GM12872 (cell line): ENCODE measurements around the gene CGB7.

ENCODE experiments used
- TF ChIP-seq, protein P1 (sequence below): IDR thresholded peaks from 3 replicates; pipeline ENCODE4 v1.5.1; 2011; ENCODE audit warnings: low read depth, mild to moderate bottlenecking, low read length, moderate library complexity; ENCODE audit not compliant: insufficient read depth

The CGB7 gene

GRCh38 chr19:49057636-49058234, at the start of gene CGB7:
CGB7 (minus strand) TSS chr19:49057749; CDS start chr19:49055375, 2,374 bp downstream.
- TF ChIP-seq, protein P1, sequence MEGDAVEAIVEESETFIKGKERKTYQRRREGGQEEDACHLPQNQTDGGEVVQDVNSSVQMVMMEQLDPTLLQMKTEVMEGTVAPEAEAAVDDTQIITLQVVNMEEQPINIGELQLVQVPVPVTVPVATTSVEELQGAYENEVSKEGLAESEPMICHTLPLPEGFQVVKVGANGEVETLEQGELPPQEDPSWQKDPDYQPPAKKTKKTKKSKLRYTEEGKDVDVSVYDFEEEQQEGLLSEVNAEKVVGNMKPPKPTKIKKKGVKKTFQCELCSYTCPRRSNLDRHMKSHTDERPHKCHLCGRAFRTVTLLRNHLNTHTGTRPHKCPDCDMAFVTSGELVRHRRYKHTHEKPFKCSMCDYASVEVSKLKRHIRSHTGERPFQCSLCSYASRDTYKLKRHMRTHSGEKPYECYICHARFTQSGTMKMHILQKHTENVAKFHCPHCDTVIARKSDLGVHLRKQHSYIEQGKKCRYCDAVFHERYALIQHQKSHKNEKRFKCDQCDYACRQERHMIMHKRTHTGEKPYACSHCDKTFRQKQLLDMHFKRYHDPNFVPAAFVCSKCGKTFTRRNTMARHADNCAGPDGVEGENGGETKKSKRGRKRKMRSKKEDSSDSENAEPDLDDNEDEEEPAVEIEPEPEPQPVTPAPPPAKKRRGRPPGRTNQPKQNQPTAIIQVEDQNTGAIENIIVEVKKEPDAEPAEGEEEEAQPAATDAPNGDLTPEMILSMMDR, result no peak

GRCh38 chr19:49106648-49107135, 49.1 kb upstream of the CGB7 start:
- TF ChIP-seq, protein P1, result peak; percentile 91

DNA sequence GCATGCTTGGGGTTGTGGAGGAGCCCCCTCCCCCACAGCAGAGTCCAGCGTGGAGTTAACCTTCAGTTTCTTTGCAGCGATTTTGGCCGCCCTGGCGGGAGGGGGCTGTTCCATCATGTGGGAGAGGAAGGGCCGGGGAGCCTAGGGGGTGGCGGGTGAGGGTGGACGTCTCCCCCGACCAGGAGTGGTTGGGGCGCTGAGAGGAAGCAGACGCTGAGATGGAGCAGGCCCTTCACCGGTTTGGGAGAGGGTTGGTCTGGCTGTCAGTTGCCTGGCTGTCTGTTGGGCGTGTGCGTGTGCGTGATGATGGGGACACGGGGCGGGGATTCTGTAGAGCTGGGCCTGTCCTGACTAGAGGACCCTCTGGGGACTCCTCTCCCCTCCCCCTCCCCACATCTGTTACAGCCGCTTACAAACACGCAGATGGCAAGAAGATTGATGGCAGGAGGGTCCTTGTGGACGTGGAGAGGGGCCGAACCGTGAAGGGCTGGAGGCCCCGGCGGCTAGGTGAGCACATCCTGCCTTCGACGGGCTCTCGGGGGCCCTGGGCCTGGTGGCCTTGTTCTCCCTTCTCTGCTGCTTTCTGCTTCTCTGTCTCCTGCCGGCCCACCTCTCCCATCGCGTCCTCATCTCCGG, 46.8 kb upstream of the CGB7 start:
- TF ChIP-seq, protein P1, result no peak

- TF ChIP-seq, protein P1, result no peak
Observed at GRCh38 chr19:49103331-49104085, 46.0 kb upstream of the CGB7 start.

- TF ChIP-seq, protein P1, result no peak
Observed at GRCh38 chr19:49102303-49102702, 44.8 kb upstream of the CGB7 start.

DNA sequence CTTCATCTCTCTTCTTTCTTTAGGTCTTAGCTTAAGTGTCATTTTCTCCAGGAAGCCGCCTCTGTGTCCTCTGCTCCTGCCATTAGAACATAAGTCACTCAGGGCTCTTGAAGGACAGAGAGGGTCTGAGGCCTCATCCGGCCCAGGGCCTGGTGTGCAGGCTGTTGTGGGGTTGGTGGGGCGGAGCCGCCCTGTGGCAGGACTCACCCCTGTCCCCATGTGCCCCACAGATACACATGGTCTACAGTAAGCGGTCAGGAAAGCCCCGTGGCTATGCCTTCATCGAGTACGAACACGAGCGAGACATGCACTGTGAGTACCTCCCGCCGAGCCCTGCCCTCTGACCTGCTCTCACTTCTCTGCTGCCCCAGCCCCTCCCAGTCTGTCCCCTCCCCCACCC, 43.6 kb upstream of the CGB7 start:
- TF ChIP-seq, protein P1, result no peak

- TF ChIP-seq, protein P1, result no peak
Observed at GRCh38 chr19:49098795-49099194, 41.2 kb upstream of the CGB7 start.
